IPS-18c (cell line): ENCODE data around the gene MIB1.

Experiments used
- H3K4me3 ChIP-seq: 2 replicates; pipeline ENCODE4 v1.7.0; 2013; ENCODE audit warnings: low read depth, mild to moderate bottlenecking, low read length, moderate library complexity; ENCODE audit not compliant: insufficient read depth
- H3K9me3 ChIP-seq: one replicate; pipeline ENCODE4 v1.6.1; 2013; ENCODE audit warnings: mild to moderate bottlenecking, low read length, moderate library complexity; ENCODE audit not compliant: control insufficient read depth, insufficient read depth

The MIB1 gene

DNA sequence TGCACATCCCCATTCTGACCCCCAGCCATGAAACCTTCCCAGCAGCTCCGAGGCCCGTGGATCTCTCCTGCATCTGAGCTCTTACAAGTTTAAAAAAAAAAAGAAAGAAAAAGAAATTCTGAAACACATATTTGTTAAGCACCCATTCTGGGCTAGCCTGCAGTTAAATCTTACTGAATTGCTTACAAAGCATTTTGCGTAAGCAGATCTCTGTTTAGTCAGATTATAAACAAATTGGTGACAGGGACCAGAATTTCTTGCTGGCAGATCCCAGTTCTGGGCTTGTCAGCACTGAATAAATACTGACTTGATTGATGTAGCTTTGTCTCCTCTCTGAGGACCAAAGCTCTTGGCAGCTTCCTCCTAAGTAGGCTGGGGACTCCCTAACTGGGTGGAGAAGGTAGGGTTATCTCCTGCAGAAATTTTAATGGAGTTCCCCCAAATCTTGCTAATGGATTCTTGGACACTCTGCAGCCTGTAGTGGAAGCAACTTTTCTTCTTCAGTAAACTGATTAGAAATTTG is 160.9 kb downstream of the MIB1 start:
- H3K4me3 ChIP-seq, result no peak overlapping the region
- peaks cover 4% of the 10 kb centered on the region for H3K9me3 ChIP-seq

DNA sequence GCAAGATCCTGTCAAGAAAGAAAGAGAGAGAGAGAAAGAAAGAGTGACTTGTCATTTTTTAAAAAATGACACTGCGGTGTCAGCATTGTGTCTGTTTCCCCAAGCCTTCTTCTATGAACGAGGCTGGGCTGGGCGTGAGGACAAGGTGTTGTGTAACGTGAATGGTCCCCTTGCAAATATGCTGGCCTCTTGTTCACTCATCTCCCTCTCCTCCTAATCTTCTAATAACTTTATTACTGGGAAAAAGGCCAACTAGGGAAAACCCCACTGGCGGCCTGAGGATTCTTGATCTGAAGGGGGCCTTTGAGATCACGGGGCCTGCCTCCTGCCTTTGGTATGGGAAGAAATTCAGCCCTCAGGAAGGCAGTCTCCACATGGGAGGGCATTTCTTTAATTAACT is 163.1 kb downstream of the MIB1 start:
- H3K4me3 ChIP-seq, result no peak overlapping the region
- peaks cover 4% of the 10 kb centered on the region for H3K9me3 ChIP-seq

DNA sequence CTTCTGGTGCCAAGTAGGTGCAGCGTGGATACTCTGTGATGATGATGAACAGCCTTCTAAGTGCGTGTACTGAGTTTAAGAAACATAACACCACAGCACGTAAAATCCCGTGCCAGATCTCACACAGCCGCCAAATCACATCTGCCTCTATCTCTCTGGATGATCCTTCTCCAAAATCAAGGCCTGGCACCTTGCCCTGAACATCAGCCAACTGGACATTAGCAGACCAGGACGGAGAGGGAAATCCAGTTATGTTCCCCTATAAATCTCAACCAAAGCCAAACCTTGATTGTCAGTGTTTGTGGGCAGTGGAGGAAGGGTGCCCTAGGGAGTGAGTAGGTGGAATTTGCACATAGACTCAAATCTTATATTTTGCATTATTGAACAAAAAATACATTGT is 164.3 kb downstream of the MIB1 start:
- Histone ChIP-seq H3K9me3 (peaks cover 4% of the 10 kb centered on the region), H3K4me3 (no peak overlapping the region)

DNA sequence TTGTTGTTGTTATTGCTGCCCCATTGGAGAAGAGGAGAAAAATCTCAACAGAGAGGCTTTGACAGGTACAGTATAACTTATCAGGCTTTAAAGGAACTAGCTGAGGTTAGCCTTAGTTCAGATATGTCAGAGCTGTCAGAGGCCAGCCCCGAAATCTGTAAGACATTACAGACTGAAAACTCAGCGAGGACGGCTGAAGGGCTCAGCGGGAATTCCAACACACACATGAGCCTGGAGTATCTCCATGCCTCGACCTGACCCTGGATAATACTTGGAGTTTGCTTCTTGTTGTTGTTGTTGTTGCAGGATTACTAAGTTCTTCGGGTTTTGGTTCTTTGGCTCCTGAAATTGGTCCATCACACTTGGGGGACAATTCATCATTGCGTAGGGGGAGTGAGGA is 166.9 kb downstream of the MIB1 start:
- no peaks in the 10 kb centered on the region for H3K9me3 ChIP-seq
- H3K4me3 ChIP-seq, result no peak overlapping the region

DNA sequence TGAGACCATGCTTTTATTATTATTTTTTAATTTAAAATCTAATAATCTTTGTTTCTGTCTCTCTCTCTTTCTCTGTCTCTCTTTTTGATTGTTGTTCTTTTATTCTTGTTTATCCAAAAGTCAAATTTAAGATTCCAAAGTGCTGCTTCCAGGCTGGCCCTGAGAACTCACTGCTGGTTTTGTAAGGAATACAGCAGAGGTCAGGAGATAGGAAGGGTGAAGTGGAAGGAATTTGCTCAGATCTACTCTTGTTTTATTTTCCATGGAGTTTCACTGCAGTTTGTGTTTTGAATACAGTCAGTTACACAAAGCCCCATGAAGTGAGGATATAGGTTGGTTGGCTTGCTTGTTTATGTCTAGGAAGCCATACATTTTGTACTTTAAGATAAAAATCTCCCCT is 168.1 kb downstream of the MIB1 start:
- H3K4me3 ChIP-seq, result no peak overlapping the region
- H3K9me3 ChIP-seq, result no peaks in the 10 kb centered on the region

DNA sequence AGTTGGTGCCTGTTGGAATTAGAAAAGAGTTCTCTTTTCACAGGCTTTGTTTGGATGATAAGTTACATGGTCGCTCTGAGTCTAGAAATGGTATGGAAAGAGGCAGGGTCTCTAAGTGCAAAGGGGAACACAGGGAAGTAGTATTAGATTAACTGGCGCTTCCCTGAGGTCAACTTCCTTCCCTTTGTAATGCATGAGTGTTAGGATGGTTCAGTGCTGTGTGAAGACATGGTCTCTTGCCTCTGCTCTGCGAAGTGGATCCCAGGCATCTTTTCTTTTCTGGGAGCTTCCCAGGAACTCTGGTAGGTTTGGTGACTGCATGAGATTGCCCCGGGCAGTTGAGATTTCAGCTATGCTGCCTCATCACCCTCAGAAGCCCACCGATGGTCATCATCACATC is 170.3 kb downstream of the MIB1 start:
- Histone ChIP-seq H3K9me3 (no peaks in the 10 kb centered on the region), H3K4me3 (no peak overlapping the region)

DNA sequence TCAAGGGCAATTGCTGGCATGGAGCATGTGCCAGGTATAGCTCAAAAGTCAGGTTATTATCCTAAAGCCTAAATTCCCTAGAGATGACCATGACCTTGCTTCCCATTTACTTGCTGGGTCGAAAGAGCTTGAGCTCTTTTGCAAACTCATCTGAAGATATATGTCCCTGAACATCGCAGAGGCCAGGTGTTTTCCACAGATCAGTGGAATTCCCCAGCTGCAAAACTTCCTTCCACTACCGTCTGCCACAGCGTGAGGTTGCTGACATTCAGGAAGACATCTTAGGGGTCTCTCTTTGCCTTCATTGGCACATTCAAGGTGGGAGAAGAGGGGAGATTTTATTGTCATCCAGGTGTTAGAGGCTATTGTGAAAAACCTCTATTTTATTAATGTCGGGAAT is 171.0 kb downstream of the MIB1 start:
- H3K9me3 ChIP-seq, result no peaks in the 10 kb centered on the region
- no peak overlapping the region for H3K4me3 ChIP-seq

DNA sequence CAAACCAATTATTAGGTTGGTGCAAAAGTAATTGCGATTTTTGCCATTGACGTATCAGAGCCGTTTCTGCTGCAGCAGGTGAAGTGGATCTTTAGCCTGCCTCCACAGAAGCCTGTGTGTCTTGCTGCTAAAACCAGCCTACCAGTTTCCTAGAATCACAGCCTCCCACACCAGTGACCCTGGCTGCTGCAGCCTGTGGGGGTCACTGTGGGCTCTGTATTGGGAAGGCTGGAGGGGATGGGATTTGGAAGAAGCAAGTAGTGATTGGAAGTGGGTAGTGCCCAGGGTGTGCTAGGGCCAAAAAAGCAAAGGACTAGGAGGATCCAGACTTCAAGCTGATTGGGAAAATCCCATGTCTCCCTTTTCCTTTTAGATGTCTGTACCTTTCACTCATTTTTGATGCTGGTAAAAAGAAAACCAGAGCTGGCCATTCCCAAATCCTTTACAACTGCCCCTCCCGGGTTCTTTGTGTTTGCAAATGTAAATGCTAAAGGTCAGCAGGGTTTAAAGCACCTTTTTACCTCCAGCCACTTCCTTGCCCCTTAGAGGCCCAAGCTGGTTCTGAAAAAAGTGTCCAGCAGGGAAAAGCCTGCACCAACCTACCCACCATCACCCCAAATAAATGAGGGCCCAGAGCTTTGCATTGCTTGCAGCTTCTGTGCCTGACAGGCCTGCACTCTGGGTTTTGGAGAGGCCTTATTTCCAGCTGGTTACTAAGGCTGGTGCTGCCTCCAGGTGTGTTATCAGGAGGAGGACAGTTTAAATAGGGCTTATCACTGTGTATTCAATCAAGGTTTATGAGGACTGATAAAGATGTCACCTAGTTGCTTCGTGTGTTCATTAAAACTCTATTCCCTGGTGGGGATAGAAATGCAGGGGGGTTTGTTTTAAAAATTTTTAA is 172.0 kb downstream of the MIB1 start:
- no peak overlapping the region for H3K4me3 ChIP-seq

DNA sequence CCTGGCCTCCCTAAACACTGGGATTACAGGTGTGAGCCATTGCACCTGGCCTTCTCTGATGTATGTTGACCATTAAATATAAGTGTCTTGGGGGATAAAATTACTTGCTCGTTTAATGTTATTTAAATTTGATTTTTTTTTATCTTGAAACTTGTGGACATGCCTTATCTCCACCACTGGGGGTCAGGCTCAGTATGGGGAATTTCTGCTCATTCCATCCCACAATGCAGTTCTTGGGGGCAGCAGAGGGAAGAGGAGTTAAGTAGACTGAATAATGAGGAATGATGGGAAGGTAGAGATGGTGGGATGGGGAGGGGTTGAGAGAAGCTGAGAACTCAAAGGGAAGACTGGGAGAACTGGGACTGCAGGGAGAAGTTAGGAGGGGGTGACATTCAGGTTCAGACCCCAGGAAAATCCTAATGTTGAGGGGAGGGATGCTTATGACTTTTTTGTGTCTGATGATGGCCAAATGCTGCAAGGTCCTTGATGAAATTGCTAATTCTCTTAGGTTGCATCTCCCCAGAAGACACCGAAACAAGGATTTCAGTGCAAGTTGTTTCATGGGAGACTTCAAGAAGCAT is 174.2 kb downstream of the MIB1 start:
- Histone ChIP-seq H3K4me3 (no peak overlapping the region), H3K9me3 (no peaks in the 10 kb centered on the region)

More for the DNA sequence above, 172.0 kb downstream of the MIB1 start:
- H3K9me3 ChIP-seq, result no peaks in the 10 kb centered on the region

DNA sequence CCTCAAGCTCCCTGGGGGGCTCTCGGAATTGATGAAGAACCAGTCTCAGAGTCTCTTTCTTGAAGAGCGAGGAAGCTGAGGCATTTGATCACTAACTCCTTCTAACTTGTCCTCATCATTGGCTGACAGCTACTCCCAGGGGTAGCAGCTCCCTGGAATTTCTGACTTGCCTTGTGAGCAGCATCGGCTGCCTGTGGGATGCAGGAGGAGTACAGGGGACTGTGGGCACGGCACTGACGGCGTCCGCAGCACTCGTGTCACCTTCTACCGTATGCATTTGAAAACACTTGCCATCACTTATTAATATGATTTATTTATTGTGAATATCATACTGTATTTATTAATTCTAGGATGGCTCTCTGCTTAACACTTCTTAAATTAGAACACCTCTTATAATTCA is 175.0 kb downstream of the MIB1 start:
- Histone ChIP-seq H3K9me3 (no peaks in the 10 kb centered on the region), H3K4me3 (no peak overlapping the region)

DNA sequence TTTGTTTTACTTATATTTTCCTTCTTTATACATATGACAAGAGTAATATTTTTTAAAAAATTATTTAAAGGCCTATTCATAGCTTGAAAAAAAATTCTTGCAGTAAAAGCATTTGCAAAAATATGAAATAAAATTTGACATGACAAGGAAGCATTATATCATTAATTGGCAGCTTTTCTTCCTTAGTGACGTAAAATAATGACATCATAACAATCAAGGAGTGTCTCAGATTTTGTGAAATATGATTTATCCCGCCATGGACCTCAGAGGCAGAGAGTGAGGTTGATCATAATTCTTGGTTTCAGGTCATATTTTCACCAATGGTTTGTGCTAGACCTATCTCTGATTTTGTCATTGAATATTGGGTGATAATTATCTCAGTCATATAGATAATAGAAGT is 176.0 kb downstream of the MIB1 start:
- H3K9me3 ChIP-seq, result no peaks in the 10 kb centered on the region
- no peak overlapping the region for H3K4me3 ChIP-seq

DNA sequence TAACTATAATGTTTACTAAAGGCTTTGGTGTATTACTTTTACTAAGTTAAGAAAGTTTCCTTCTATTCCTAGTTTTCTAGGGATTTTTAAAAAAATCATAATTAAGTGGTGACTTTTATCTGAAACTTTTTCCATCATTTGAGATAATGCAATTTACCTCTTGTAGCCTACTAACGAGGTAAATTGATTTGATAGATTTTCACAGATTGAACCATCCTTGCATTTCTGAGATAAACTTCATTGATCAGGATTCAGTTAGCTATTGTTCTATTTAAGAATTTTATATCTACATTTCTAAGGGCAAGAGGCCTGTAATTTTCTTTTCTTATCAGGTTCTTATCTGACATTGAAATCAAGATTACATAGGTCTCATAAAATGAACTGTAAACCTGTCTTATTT is 178.1 kb downstream of the MIB1 start:
- Histone ChIP-seq H3K9me3 (no peaks in the 10 kb centered on the region), H3K4me3 (no peak overlapping the region)
